ENCODE results near the gene MYRIP. TPM values are rescaled to one million over a fixed set of nuclear protein-coding genes. Genes with fewer than 3 reads are reported as not detected.

Gene MYRIP
- total and polyA plus RNA-seq, 7 experiments from 2014 or later, result not detected

- ChIA-PET CTCF (no interaction called here), POLR2A (no interaction called here)
- Mint-ChIP-seq H3K9me3 (peaks cover 0 to 21% (median 0%) of the 10 kb centered on the region in 11 donors), H3K4me3 (no peak overlapping the region), H3K27ac (no peak overlapping the region), H3K4me1 (no peaks in the 10 kb centered on the region), H3K27me3 (peaks cover 0 to 3% (median 0%) of the 10 kb centered on the region in 5 donors), H3K36me3 (no peaks in the 10 kb centered on the region)
- no peaks in the 10 kb centered on the region for H3K9me3 ChIP-seq (ENCODE audit: control insufficient read depth in 2 of 3, low read length in 3 of 3)
- intact Hi-C loops (cut with micrococcal nuclease), result no loop called here
- H3K4me3 ChIP-seq (ENCODE audit: low read length), result no peak overlapping the region
- H3K27ac ChIP-seq (ENCODE audit: low read depth, low read length), result no peak overlapping the region
- ATAC-seq (no peak), DNase-seq (no peak)
- H3K27me3 ChIP-seq (ENCODE audit: control insufficient read depth in 2 of 2, insufficient read depth in 2 of 2, low read length in 2 of 2), result no peaks in the 10 kb centered on the region
- no peaks in the 10 kb centered on the region for H3K36me3 ChIP-seq (ENCODE audit: control insufficient read depth in 2 of 3, insufficient read depth in 3 of 3, low read length in 3 of 3)
- H3K4me1 ChIP-seq (ENCODE audit: control insufficient read depth in 2 of 2, insufficient read depth in 2 of 2, low read length in 2 of 2), result no peaks in the 10 kb centered on the region
Measured at GRCh38 chr3:39981547-39982184, 172.3 kb downstream of the MYRIP start.

GRCh38 chr3:39982665-39983357 lies 173.4 kb downstream of the MYRIP start:
- CTCF ChIA-PET, result no interaction called here
- no peak for ATAC-seq
- Mint-ChIP-seq H3K4me1 (no peaks in the 10 kb centered on the region), H3K4me3 (no peak overlapping the region), H3K27ac (no peak overlapping the region), H3K27me3 (peaks cover 0 to 3% (median 0%) of the 10 kb centered on the region in 5 donors), H3K36me3 (no peaks in the 10 kb centered on the region), H3K9me3 (peaks cover 0 to 18% (median 3%) of the 10 kb centered on the region in 11 donors)
- intact Hi-C loops (cut with micrococcal nuclease), result no loop called here
- Histone ChIP-seq H3K4me3 (ENCODE audit: low read length) (no peak overlapping the region), H3K9me3 (ENCODE audit: control insufficient read depth in 2 of 3, low read length in 3 of 3) (no peaks in the 10 kb centered on the region), H3K27ac (ENCODE audit: low read depth, low read length) (no peak overlapping the region), H3K4me1 (ENCODE audit: control insufficient read depth in 2 of 2, insufficient read depth in 2 of 2, low read length in 2 of 2) (no peaks in the 10 kb centered on the region), H3K36me3 (ENCODE audit: control insufficient read depth in 2 of 3, insufficient read depth in 3 of 3, low read length in 3 of 3) (no peaks in the 10 kb centered on the region), H3K27me3 (ENCODE audit: control insufficient read depth in 2 of 2, insufficient read depth in 2 of 2, low read length in 2 of 2) (no peaks in the 10 kb centered on the region)
- no peak for DNase-seq
- POLR2A ChIA-PET, result no interaction called here

- CTCF ChIA-PET, result no interaction called here
Measured at GRCh38 chr3:39989746-39990145, 180.3 kb downstream of the MYRIP start.

GRCh38 chr3:39990532-39990931 lies 181.1 kb downstream of the MYRIP start:
- H3K9me3 ChIP-seq (ENCODE audit: control insufficient read depth in 2 of 3, low read length in 3 of 3), result no peaks in the 10 kb centered on the region
- H3K4me3 Mint-ChIP-seq, result no peak overlapping the region
- H3K27me3 ChIP-seq (ENCODE audit: control insufficient read depth in 2 of 2, insufficient read depth in 2 of 2, low read length in 2 of 2), result no peaks in the 10 kb centered on the region
- ChIA-PET POLR2A (no interaction called here), CTCF (no interaction called here)
- intact Hi-C loops (cut with micrococcal nuclease), result loop anchor here in 1 of 2 donors (1.0 to 10.0 kb wide), 2 partner anchors 283 to 546 kb away; no protein-coding TSS in a partner anchor
- H3K27ac ChIP-seq (ENCODE audit: low read depth, low read length), result no peak overlapping the region
- no peak overlapping the region for H3K27ac Mint-ChIP-seq
- no peaks in the 10 kb centered on the region for H3K4me1 ChIP-seq (ENCODE audit: control insufficient read depth in 2 of 2, insufficient read depth in 2 of 2, low read length in 2 of 2)
- DNase-seq (no peak), ATAC-seq (no peak)
- no peaks in the 10 kb centered on the region for H3K4me1 Mint-ChIP-seq
- H3K36me3 Mint-ChIP-seq, result peaks cover 0 to 3% (median 0%) of the 10 kb centered on the region in 5 donors
- H3K27me3 Mint-ChIP-seq, result peaks cover 2 to 22% (median 16%) of the 10 kb centered on the region in 5 donors
- no peak overlapping the region for H3K4me3 ChIP-seq (ENCODE audit: low read length)
- H3K9me3 Mint-ChIP-seq, result peaks cover 0 to 52% (median 11%) of the 10 kb centered on the region in 11 donors
- H3K36me3 ChIP-seq (ENCODE audit: control insufficient read depth in 2 of 3, insufficient read depth in 3 of 3, low read length in 3 of 3), result no peaks in the 10 kb centered on the region

More at GRCh38 chr3:39989746-39990145, 180.3 kb downstream of the MYRIP start:
- no peak overlapping the region for H3K27ac Mint-ChIP-seq
- Histone ChIP-seq H3K27me3 (ENCODE audit: control insufficient read depth in 2 of 2, insufficient read depth in 2 of 2, low read length in 2 of 2) (no peaks in the 10 kb centered on the region), H3K4me3 (ENCODE audit: low read length) (no peak overlapping the region), H3K36me3 (ENCODE audit: control insufficient read depth in 2 of 3, insufficient read depth in 3 of 3, low read length in 3 of 3) (no peaks in the 10 kb centered on the region), H3K9me3 (ENCODE audit: control insufficient read depth in 2 of 3, low read length in 3 of 3) (no peaks in the 10 kb centered on the region), H3K4me1 (ENCODE audit: control insufficient read depth in 2 of 2, insufficient read depth in 2 of 2, low read length in 2 of 2) (no peaks in the 10 kb centered on the region), H3K27ac (ENCODE audit: low read depth, low read length) (no peak overlapping the region)
- no peak for DNase-seq
- H3K9me3 Mint-ChIP-seq, result peaks cover 0 to 45% (median 8%) of the 10 kb centered on the region in 11 donors
- no peak for ATAC-seq
- intact Hi-C loops (cut with micrococcal nuclease), result loop anchor here in 1 of 2 donors (1.0 to 10.0 kb wide), 2 partner anchors 282 to 545 kb away; no protein-coding TSS in a partner anchor
- peaks cover 0 to 3% (median 0%) of the 10 kb centered on the region in 5 donors for H3K36me3 Mint-ChIP-seq
- POLR2A ChIA-PET, result no interaction called here
- peaks cover 2 to 22% (median 16%) of the 10 kb centered on the region in 5 donors for H3K27me3 Mint-ChIP-seq
- no peaks in the 10 kb centered on the region for H3K4me1 Mint-ChIP-seq
- no peak overlapping the region for H3K4me3 Mint-ChIP-seq

- POLR2A ChIA-PET, result no interaction called here
- Mint-ChIP-seq H3K27me3 (peaks cover 0 to 4% (median 0%) of the 10 kb centered on the region in 5 donors), H3K9me3 (peaks cover 0 to 3% (median 0%) of the 10 kb centered on the region in 11 donors), H3K36me3 (no peaks in the 10 kb centered on the region), H3K4me3 (no peak overlapping the region), H3K4me1 (no peaks in the 10 kb centered on the region), H3K27ac (no peak overlapping the region)
- ATAC-seq (no peak), DNase-seq (no peak)
- Histone ChIP-seq H3K27ac (ENCODE audit: low read depth, low read length) (no peak overlapping the region), H3K27me3 (ENCODE audit: control insufficient read depth in 2 of 2, insufficient read depth in 2 of 2, low read length in 2 of 2) (peaks cover 0 to 3% of the 10 kb centered on the region in 2 donors), H3K36me3 (ENCODE audit: control insufficient read depth in 2 of 3, insufficient read depth in 3 of 3, low read length in 3 of 3) (no peaks in the 10 kb centered on the region), H3K9me3 (ENCODE audit: control insufficient read depth in 2 of 3, low read length in 3 of 3) (no peaks in the 10 kb centered on the region), H3K4me3 (ENCODE audit: low read length) (no peak overlapping the region), H3K4me1 (ENCODE audit: control insufficient read depth in 2 of 2, insufficient read depth in 2 of 2, low read length in 2 of 2) (no peaks in the 10 kb centered on the region)
- intact Hi-C loops (cut with micrococcal nuclease), result no loop called here
- CTCF ChIA-PET, result no interaction called here
Measured at GRCh38 chr3:40008796-40009195, 199.4 kb downstream of the MYRIP start.

- Histone ChIP-seq H3K36me3 (ENCODE audit: control insufficient read depth in 2 of 3, insufficient read depth in 3 of 3, low read length in 3 of 3) (no peaks in the 10 kb centered on the region), H3K27ac (ENCODE audit: low read depth, low read length) (no peak overlapping the region), H3K4me1 (ENCODE audit: control insufficient read depth in 2 of 2, insufficient read depth in 2 of 2, low read length in 2 of 2) (no peaks in the 10 kb centered on the region), H3K9me3 (ENCODE audit: control insufficient read depth in 2 of 3, low read length in 3 of 3) (no peaks in the 10 kb centered on the region), H3K4me3 (ENCODE audit: low read length) (no peak overlapping the region), H3K27me3 (ENCODE audit: control insufficient read depth in 2 of 2, insufficient read depth in 2 of 2, low read length in 2 of 2) (peaks cover 0 to 3% of the 10 kb centered on the region in 2 donors)
- Mint-ChIP-seq H3K4me3 (no peak overlapping the region), H3K27me3 (peaks cover 0 to 3% (median 1%) of the 10 kb centered on the region in 5 donors), H3K9me3 (peaks cover 0 to 3% (median 0%) of the 10 kb centered on the region in 11 donors), H3K4me1 (no peaks in the 10 kb centered on the region), H3K36me3 (no peaks in the 10 kb centered on the region), H3K27ac (no peak overlapping the region)
- ChIA-PET CTCF (no interaction called here), POLR2A (no interaction called here)
- no peak for DNase-seq
- ATAC-seq, result no peak
- intact Hi-C loops (cut with micrococcal nuclease), result no loop called here
Measured at GRCh38 chr3:40009991-40010390, 200.6 kb downstream of the MYRIP start.
